Activated T-helper 2 cell treated with anti-CD3 and anti-CD28 coated beads, Interferon-gamma antibody, Interleukin-2, Interleukin-4, amounts not matched to agents 10 μg/mL and 5 μg/mL and 100 μg/mL, durations not matched to agents 14 hours and 24 hours and 36 hours (primary cell): ENCODE results near the gene AXL. TPM values are rescaled to one million over a fixed set of nuclear protein-coding genes. Genes with fewer than 3 reads are reported as not detected.
"Not testable (repeated sequence)": the region's sequence is repeated elsewhere in the genome, so short reads cannot be mapped to it uniquely, and the experiment has no call there.

Experiments
- DNase-seq: peaks from one replicate; pipeline ENCODE4 v3.0.0; 2021; ENCODE audit warnings: low spot score
- H3K27ac Mint-ChIP-seq: one replicate; pipeline ENCODE4 v1.8.0; 2021; ENCODE audit warnings: mixed read lengths
- H3K27me3 Mint-ChIP-seq: one replicate; pipeline ENCODE4 v1.8.0; 2021; ENCODE audit warnings: low read depth, mixed read lengths
- H3K36me3 Mint-ChIP-seq: one replicate; pipeline ENCODE4 v1.8.0; 2021; ENCODE audit warnings: low read depth, mixed read lengths
- H3K4me1 Mint-ChIP-seq: one replicate; pipeline ENCODE4 v1.8.0; 2021; ENCODE audit warnings: low read depth, mixed read lengths
- H3K4me3 Mint-ChIP-seq: one replicate; pipeline ENCODE4 v1.8.0; 2021; ENCODE audit warnings: low read depth, mild to moderate bottlenecking, moderate library complexity, mixed read lengths
- H3K9me3 Mint-ChIP-seq: one replicate; pipeline ENCODE4 v1.8.0; 2021; ENCODE audit warnings: mixed read lengths
- intact Hi-C: fragments of 100-400 bp; cut with micrococcal nuclease; formaldehyde crosslinking; loops from one replicate; pipeline ENCODE4 v1.15.1; 2023
- total RNA-seq: library from RNA; stranded (reverse); gene quantifications from 2 replicates; pipeline ENCODE4 v1.2.3, GENCODE V29; 2022

Gene AXL
- total RNA-seq, 1 donor from 2014 or later = 0.50 TPM

DNA sequence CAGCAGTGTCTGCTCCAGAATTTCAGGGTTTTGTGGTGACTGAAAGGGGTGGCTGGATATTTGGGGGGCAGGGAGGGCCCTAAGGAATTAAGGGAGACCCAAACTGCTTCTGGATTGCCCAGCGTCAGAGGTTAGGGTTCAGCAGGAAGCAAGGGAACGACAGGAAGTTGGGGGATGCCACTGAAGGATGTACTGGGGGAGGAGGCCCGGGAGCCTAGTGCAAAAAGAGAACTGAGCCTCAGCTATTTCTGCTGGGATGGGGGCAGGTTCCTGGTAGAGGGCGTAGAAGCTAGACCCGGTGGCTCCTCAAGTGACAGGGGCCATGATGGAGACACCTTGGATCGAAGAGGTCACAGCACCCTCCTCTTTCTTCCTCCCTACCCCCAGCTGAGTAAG is 24.9 kb upstream of the AXL start:
- DNase-seq = no peak
- no peak overlapping the region for H3K4me3 Mint-ChIP-seq
- H3K27me3 Mint-ChIP-seq = peaks cover 40% of the 10 kb centered on the region
- intact Hi-C loops = no loop called here
- no peak overlapping the region for H3K27ac Mint-ChIP-seq
- no peaks in the 10 kb centered on the region for H3K9me3 Mint-ChIP-seq
- peaks cover 10% of the 10 kb centered on the region for H3K4me1 Mint-ChIP-seq
- no peaks in the 10 kb centered on the region for H3K36me3 Mint-ChIP-seq

- Mint-ChIP-seq H3K27me3 (peaks cover 31% of the 10 kb centered on the region), H3K4me1 (peaks cover 10% of the 10 kb centered on the region), H3K36me3 (no peaks in the 10 kb centered on the region), H3K9me3 (no peaks in the 10 kb centered on the region), H3K27ac (no peak overlapping the region), H3K4me3 (no peak overlapping the region)
- no peak for DNase-seq
- intact Hi-C loops = no loop called here
Observed at GRCh38 chr19:41195675-41196497, 23.1 kb upstream of the AXL start.

- Mint-ChIP-seq H3K27me3 (peaks cover 16% of the 10 kb centered on the region), H3K36me3 (no peaks in the 10 kb centered on the region), H3K27ac (no peak overlapping the region), H3K4me1 (peaks cover 5% of the 10 kb centered on the region), H3K9me3 (no peaks in the 10 kb centered on the region), H3K4me3 (no peak overlapping the region)
- DNase-seq = no peak
- intact Hi-C loops = no loop called here
Observed at GRCh38 chr19:41198559-41198958, 20.5 kb upstream of the AXL start.

DNA sequence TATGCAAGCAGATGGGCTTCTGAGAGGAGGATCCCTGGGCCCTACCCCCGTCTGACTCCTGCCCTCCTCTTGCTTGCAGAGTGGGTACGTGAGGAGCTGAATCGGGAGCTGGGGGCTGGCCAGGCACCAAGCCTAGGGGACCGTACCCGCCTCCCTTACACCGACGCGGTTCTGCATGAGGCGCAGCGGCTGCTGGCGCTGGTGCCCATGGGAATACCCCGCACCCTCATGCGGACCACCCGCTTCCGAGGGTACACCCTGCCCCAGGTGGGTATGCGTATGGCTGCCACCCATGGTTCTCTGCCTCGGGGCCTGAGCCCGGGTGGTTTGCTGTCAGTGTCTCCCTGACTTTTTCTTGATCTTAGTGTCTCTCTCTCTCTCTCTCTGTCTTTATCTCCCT is 15.7 kb upstream of the AXL start:
- intact Hi-C loops = no loop called here
- H3K36me3 Mint-ChIP-seq = no peaks in the 10 kb centered on the region
- peaks cover 19% of the 10 kb centered on the region for H3K4me1 Mint-ChIP-seq

GRCh38 chr19:41204338-41204737 is 14.7 kb upstream of the AXL start:
- not testable (repeated sequence) for H3K4me3 Mint-ChIP-seq, H3K27me3 Mint-ChIP-seq, H3K27ac Mint-ChIP-seq, H3K36me3 Mint-ChIP-seq, H3K9me3 Mint-ChIP-seq
- H3K4me1 Mint-ChIP-seq = peaks cover 19% of the 10 kb centered on the region
- peak; percentile 73 for DNase-seq
- intact Hi-C loops = loop anchor here (1.0 kb wide), 2 partner anchors 58 to 104 kb away; no protein-coding TSS in a partner anchor

More for the DNA sequence above, 15.7 kb upstream of the AXL start:
- Mint-ChIP-seq H3K9me3 (no peaks in the 10 kb centered on the region), H3K4me3 (no peak overlapping the region), H3K27ac (no peak overlapping the region), H3K27me3 (peaks cover 5% of the 10 kb centered on the region)
- DNase-seq = no peak

- Mint-ChIP-seq H3K4me3 (no peak overlapping the region), H3K27ac (no peak overlapping the region), H3K9me3 (no peaks in the 10 kb centered on the region), H3K27me3 (peaks cover 2% of the 10 kb centered on the region), H3K36me3 (no peaks in the 10 kb centered on the region), H3K4me1 (peaks cover 18% of the 10 kb centered on the region)
- intact Hi-C loops = no loop called here
- DNase-seq = no peak
Observed at GRCh38 chr19:41205995-41206394, 13.0 kb upstream of the AXL start.

GRCh38 chr19:41206456-41206855 is 12.6 kb upstream of the AXL start:
- intact Hi-C loops = no loop called here
- Mint-ChIP-seq H3K9me3 (no peaks in the 10 kb centered on the region), H3K27ac (no peak overlapping the region), H3K4me1 (peaks cover 17% of the 10 kb centered on the region), H3K36me3 (no peaks in the 10 kb centered on the region), H3K4me3 (no peak overlapping the region), H3K27me3 (peaks cover 2% of the 10 kb centered on the region)
- no peak for DNase-seq

- intact Hi-C loops = no loop called here
- Mint-ChIP-seq H3K4me3 (no peak overlapping the region), H3K27me3 (peaks cover 2% of the 10 kb centered on the region), H3K9me3 (no peaks in the 10 kb centered on the region), H3K27ac (no peak overlapping the region), H3K36me3 (no peaks in the 10 kb centered on the region), H3K4me1 (peaks cover 17% of the 10 kb centered on the region)
- no peak for DNase-seq
Observed at GRCh38 chr19:41206926-41207750, 11.9 kb upstream of the AXL start.

- H3K36me3 Mint-ChIP-seq = no peaks in the 10 kb centered on the region
- no peak overlapping the region for H3K27ac Mint-ChIP-seq
Observed at GRCh38 chr19:41214161-41214560, 4.9 kb upstream of the AXL start.

GRCh38 chr19:41217741-41218140 is 1.3 kb upstream of the AXL start:
- Mint-ChIP-seq H3K36me3 (no peaks in the 10 kb centered on the region), H3K27me3 (peaks cover 45% of the 10 kb centered on the region), H3K27ac (no peak overlapping the region), H3K4me1 (no peaks in the 10 kb centered on the region), H3K9me3 (no peaks in the 10 kb centered on the region), H3K4me3 (no peak overlapping the region)
- intact Hi-C loops = no loop called here
- DNase-seq = no peak

More at GRCh38 chr19:41214161-41214560, 4.9 kb upstream of the AXL start:
- Mint-ChIP-seq H3K4me1 (no peaks in the 10 kb centered on the region), H3K9me3 (no peaks in the 10 kb centered on the region), H3K27me3 (peaks cover 23% of the 10 kb centered on the region), H3K4me3 (no peak overlapping the region)
- no peak for DNase-seq
- intact Hi-C loops = no loop called here

GRCh38 chr19:41218249-41218614 is 791 bp upstream of the AXL start:
- Mint-ChIP-seq H3K27me3 (peaks cover 45% of the 10 kb centered on the region), H3K27ac (no peak overlapping the region), H3K9me3 (no peaks in the 10 kb centered on the region)

GRCh38 chr19:41219924-41220567 is 1.0 kb downstream of the AXL start:
- intact Hi-C loops = no loop called here
- Mint-ChIP-seq H3K9me3 (no peaks in the 10 kb centered on the region), H3K4me3 (no peak overlapping the region), H3K36me3 (no peaks in the 10 kb centered on the region), H3K27ac (no peak overlapping the region), H3K4me1 (peaks cover 10% of the 10 kb centered on the region), H3K27me3 (peaks cover 44% of the 10 kb centered on the region)
- no peak for DNase-seq

More at GRCh38 chr19:41218249-41218614, 791 bp upstream of the AXL start:
- no peak for DNase-seq
- intact Hi-C loops = no loop called here
- Mint-ChIP-seq H3K4me1 (no peaks in the 10 kb centered on the region), H3K36me3 (no peaks in the 10 kb centered on the region), H3K4me3 (no peak overlapping the region)

- no peaks in the 10 kb centered on the region for H3K9me3 Mint-ChIP-seq
- DNase-seq = no peak
- no peak overlapping the region for H3K27ac Mint-ChIP-seq
- peaks cover 46% of the 10 kb centered on the region for H3K27me3 Mint-ChIP-seq
- H3K4me1 Mint-ChIP-seq = peaks cover 17% of the 10 kb centered on the region
- intact Hi-C loops = no loop called here
- H3K36me3 Mint-ChIP-seq = no peaks in the 10 kb centered on the region
- H3K4me3 Mint-ChIP-seq = no peak overlapping the region
Observed at GRCh38 chr19:41220811-41221210, 1.8 kb downstream of the AXL start.
